ENCODE measurements around the gene PPID.

- TF ChIP-seq MAFK (IDR thresholded peaks at IDR 0.05; ENCODE audit: low read depth, low read length): no peak
- TF ChIP-seq, protein P1, sequence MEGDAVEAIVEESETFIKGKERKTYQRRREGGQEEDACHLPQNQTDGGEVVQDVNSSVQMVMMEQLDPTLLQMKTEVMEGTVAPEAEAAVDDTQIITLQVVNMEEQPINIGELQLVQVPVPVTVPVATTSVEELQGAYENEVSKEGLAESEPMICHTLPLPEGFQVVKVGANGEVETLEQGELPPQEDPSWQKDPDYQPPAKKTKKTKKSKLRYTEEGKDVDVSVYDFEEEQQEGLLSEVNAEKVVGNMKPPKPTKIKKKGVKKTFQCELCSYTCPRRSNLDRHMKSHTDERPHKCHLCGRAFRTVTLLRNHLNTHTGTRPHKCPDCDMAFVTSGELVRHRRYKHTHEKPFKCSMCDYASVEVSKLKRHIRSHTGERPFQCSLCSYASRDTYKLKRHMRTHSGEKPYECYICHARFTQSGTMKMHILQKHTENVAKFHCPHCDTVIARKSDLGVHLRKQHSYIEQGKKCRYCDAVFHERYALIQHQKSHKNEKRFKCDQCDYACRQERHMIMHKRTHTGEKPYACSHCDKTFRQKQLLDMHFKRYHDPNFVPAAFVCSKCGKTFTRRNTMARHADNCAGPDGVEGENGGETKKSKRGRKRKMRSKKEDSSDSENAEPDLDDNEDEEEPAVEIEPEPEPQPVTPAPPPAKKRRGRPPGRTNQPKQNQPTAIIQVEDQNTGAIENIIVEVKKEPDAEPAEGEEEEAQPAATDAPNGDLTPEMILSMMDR (conservative IDR thresholded peaks at IDR 0.05; ENCODE audit: low read depth, low read length): no peak
- no peak for TF ChIP-seq SMC3 (IDR thresholded peaks at IDR 0.05; ENCODE audit: low read depth, low read length)
- TF ChIP-seq MXI1 (IDR thresholded peaks at IDR 0.05; ENCODE audit: borderline replicate concordance, low read depth, low read length): no peak
- TF ChIP-seq POLR2A (IDR thresholded peaks at IDR 0.05; ENCODE audit: low read depth, low read length): no peak
- TF ChIP-seq, protein P2, sequence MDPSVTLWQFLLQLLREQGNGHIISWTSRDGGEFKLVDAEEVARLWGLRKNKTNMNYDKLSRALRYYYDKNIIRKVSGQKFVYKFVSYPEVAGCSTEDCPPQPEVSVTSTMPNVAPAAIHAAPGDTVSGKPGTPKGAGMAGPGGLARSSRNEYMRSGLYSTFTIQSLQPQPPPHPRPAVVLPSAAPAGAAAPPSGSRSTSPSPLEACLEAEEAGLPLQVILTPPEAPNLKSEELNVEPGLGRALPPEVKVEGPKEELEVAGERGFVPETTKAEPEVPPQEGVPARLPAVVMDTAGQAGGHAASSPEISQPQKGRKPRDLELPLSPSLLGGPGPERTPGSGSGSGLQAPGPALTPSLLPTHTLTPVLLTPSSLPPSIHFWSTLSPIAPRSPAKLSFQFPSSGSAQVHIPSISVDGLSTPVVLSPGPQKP (IDR thresholded peaks at IDR 0.05; ENCODE audit: borderline replicate concordance, low read depth, low read length): no peak
- TF ChIP-seq FOS (IDR thresholded peaks at IDR 0.05; ENCODE audit: low read depth, low read length): no peak
- no peak for TF ChIP-seq MAZ (IDR thresholded peaks at IDR 0.05; ENCODE audit: borderline replicate concordance, low read depth, low read length)
- TF ChIP-seq CHD1 (IDR thresholded peaks at IDR 0.05; ENCODE audit: low read depth, low read length): no peak
- TF ChIP-seq RFX5 (IDR thresholded peaks at IDR 0.05; ENCODE audit: low read depth, low read length): no peak
Observed at GRCh38 chr4:158738866-158739265, 15.7 kb upstream of the PPID start.

All from IMR-90 (cell line).